IMR-90 (cell line): ENCODE data around the gene MYH10. TPM values are rescaled to one million over a fixed set of nuclear protein-coding genes. Genes with fewer than 3 reads are reported as not detected.

Experiments used
- ATAC-seq: fragments of 200-7000 bp; cut with Tn5 transposase; 2 replicates; pipeline ENCODE4 v1.9.1; 2020; ENCODE audit warnings: low read depth, mild to moderate bottlenecking, moderate library complexity
- BruUV-seq: library from RNA; stranded (reverse); fragments of 400-500 nt; replicated peaks from 2 replicates; lab custom pipeline; 2021; lab: Mats Ljungman, UMichigan
- CTCF ChIA-PET: fragments of 300-600 bp; formaldehyde crosslinking; extraction: SDS; loops from one replicate; lab custom pipeline; 2021; ENCODE audit warnings: antibody characterized with exemption; lab: Yijun Ruan, JAX
- POLR2A ChIA-PET: fragments of 300-600 bp; sonication (Branson Sonifier 250); formaldehyde crosslinking; loops from one replicate; lab custom pipeline; 2022; ENCODE audit warnings: antibody characterized with exemption; ENCODE audit not compliant: unreplicated experiment; lab: Charles Lee
- DNase-seq: peaks from one replicate; pipeline ENCODE4 v3.0.0; 2013
- H2AFZ ChIP-seq: replicated peaks from 2 replicates; pipeline ENCODE3; 2013; ENCODE audit warnings: low read length, mild to moderate bottlenecking; ENCODE audit not compliant: poor library complexity
- H2AK5ac ChIP-seq: 2 replicates; pipeline ENCODE4 v1.6.1; 2013; ENCODE audit warnings: low read depth, low read length, inconsistent platforms
- H2AK9ac ChIP-seq: replicated peaks from 2 replicates; pipeline ENCODE3; 2013; ENCODE audit warnings: mild to moderate bottlenecking, low read depth, low read length, moderate library complexity; ENCODE audit not compliant: poor library complexity
- H2BK120ac ChIP-seq: 2 replicates; pipeline ENCODE4 v1.6.1; 2013; ENCODE audit warnings: low read depth, low read length, inconsistent platforms
- H2BK15ac ChIP-seq: 3 replicates; pipeline ENCODE4 v1.6.1; 2013; ENCODE audit warnings: low read depth, low read length, inconsistent platforms
- H2BK20ac ChIP-seq: 2 replicates; pipeline ENCODE4 v1.6.1; 2013; ENCODE audit warnings: low read depth, mild to moderate bottlenecking, inconsistent platforms, low read length, moderate library complexity
- H2BK5ac ChIP-seq: 2 replicates; pipeline ENCODE4 v1.6.1; 2013; ENCODE audit warnings: mild to moderate bottlenecking, low read depth, low read length, inconsistent platforms; ENCODE audit not compliant: poor library complexity, severe bottlenecking
- H3K14ac ChIP-seq: replicated peaks from 2 replicates; pipeline ENCODE4 v1.6.1; 2013; ENCODE audit warnings: low read depth, low read length, inconsistent platforms
- H3K18ac ChIP-seq: 2 replicates; pipeline ENCODE4 v1.6.1; 2013; ENCODE audit warnings: low read depth, low read length, control low read depth
- H3K23ac ChIP-seq: 2 replicates; pipeline ENCODE4 v1.6.1; 2013; ENCODE audit warnings: low read depth, low read length, inconsistent platforms
- H3K27ac ChIP-seq: 2 replicates; pipeline ENCODE4 v1.5.1; 2013; ENCODE audit warnings: mild to moderate bottlenecking, control low read depth, low read length; ENCODE audit not compliant: insufficient read depth
- H3K27me3 ChIP-seq: 2 replicates; pipeline ENCODE4 v1.6.1; 2013; ENCODE audit warnings: low read length; ENCODE audit not compliant: control insufficient read depth, insufficient read depth
- H3K36me3 ChIP-seq: 2 replicates; pipeline ENCODE4 v1.6.1; 2013; ENCODE audit warnings: low read length, mixed read lengths; ENCODE audit not compliant: control insufficient read depth, insufficient read depth
- H3K4ac ChIP-seq: 2 replicates; pipeline ENCODE4 v1.6.1; 2013; ENCODE audit warnings: low read depth, low read length, inconsistent platforms
- H3K4me1 ChIP-seq: 2 replicates; pipeline ENCODE4 v1.6.1; 2013; ENCODE audit warnings: low read length, mixed read lengths; ENCODE audit not compliant: control insufficient read depth, insufficient read depth
- H3K4me2 ChIP-seq: 2 replicates; pipeline ENCODE4 v1.6.1; 2013; ENCODE audit warnings: low read depth, mild to moderate bottlenecking, control low read depth, low read length, moderate library complexity
- H3K4me3 ChIP-seq: 2 replicates; pipeline ENCODE4 v1.5.1; 2013; ENCODE audit warnings: low read depth, mild to moderate bottlenecking, control low read depth, low read length, moderate library complexity; ENCODE audit not compliant: insufficient read depth
- H3K56ac ChIP-seq: 2 replicates; pipeline ENCODE4 v1.6.1; 2013; ENCODE audit warnings: low read length, inconsistent platforms; ENCODE audit not compliant: insufficient read depth; ENCODE audit errors: extremely low read depth
- H3K79me1 ChIP-seq, 2 experiments: 2 replicates each; pipeline ENCODE4 v1.6.1; 2013; ENCODE audit warnings: low read length in 2 of 2, inconsistent platforms in 1 of 2, low read depth in 1 of 2
- H3K9ac ChIP-seq: 2 replicates; pipeline ENCODE4 v1.6.1; 2013; ENCODE audit warnings: low read depth, low read length, control low read depth
- H3K9me1 ChIP-seq: 2 replicates; pipeline ENCODE4 v1.6.1; 2013; ENCODE audit warnings: low read length, inconsistent platforms; ENCODE audit not compliant: insufficient read depth
- H3K9me3 ChIP-seq: 2 replicates; pipeline ENCODE4 v1.6.1; 2013; ENCODE audit warnings: low read length; ENCODE audit not compliant: control insufficient read depth, insufficient read depth
- H4K20me1 ChIP-seq: 2 replicates; pipeline ENCODE4 v1.6.1; 2013; ENCODE audit warnings: low read length, inconsistent platforms; ENCODE audit not compliant: insufficient read depth
- H4K5ac ChIP-seq: 2 replicates; pipeline ENCODE4 v1.6.1; 2013; ENCODE audit warnings: mild to moderate bottlenecking, low read depth, low read length, control low read depth
- H4K8ac ChIP-seq, 2 experiments: 2 replicates each; pipeline ENCODE4 v1.6.1; 2013; ENCODE audit warnings: low read depth in 2 of 2, low read length in 2 of 2, control low read depth in 1 of 2, inconsistent platforms in 1 of 2
- H4K91ac ChIP-seq: 2 replicates; pipeline ENCODE4 v1.6.1; 2013; ENCODE audit warnings: low read depth, low read length, inconsistent platforms; ENCODE audit not compliant: insufficient read depth
- CEBPB ChIP-seq: IDR thresholded peaks from 2 replicates; pipeline ENCODE4 v1.6.1; 2012; ENCODE audit warnings: low read depth, low read length, improper control_type of control experiment
- CHD1 ChIP-seq: IDR thresholded peaks from 2 replicates; pipeline ENCODE4 v1.6.1; 2012; ENCODE audit warnings: low read depth, low read length, improper control_type of control experiment
- CTCF ChIP-seq: conservative IDR thresholded peaks from 2 replicates; pipeline ENCODE4 v1.5.1; 2012; ENCODE audit warnings: mild to moderate bottlenecking, low read depth, low read length, improper control_type of control experiment
- FOS ChIP-seq: fragments of 150-350 bp; IDR thresholded peaks from 2 replicates; pipeline ENCODE4 v1.6.1; 2016; ENCODE audit warnings: low read depth, low read length
- MAFK ChIP-seq: IDR thresholded peaks from 2 replicates; pipeline ENCODE4 v1.6.1; 2012; ENCODE audit warnings: low read depth, low read length, improper control_type of control experiment
- MAZ ChIP-seq: IDR thresholded peaks from 2 replicates; pipeline ENCODE4 v1.6.1; 2012; ENCODE audit warnings: low read depth, mild to moderate bottlenecking, low read length, improper control_type of control experiment, moderate library complexity, borderline replicate concordance
- MXI1 ChIP-seq: IDR thresholded peaks from 2 replicates; pipeline ENCODE4 v1.6.1; 2012; ENCODE audit warnings: low read depth, mild to moderate bottlenecking, low read length, moderate library complexity, borderline replicate concordance
- NFE2L2 ChIP-seq: fragments of 150-350 bp; IDR thresholded peaks from 2 replicates; pipeline ENCODE4 v1.6.1; 2016; ENCODE audit warnings: low read depth, mild to moderate bottlenecking, low read length
- POLR2A ChIP-seq: IDR thresholded peaks from 2 replicates; pipeline ENCODE4 v1.6.1; 2012; ENCODE audit warnings: mild to moderate bottlenecking, low read depth, low read length
- RAD21 ChIP-seq: IDR thresholded peaks from 2 replicates; pipeline ENCODE4 v1.6.1; 2012; ENCODE audit warnings: low read length, improper control_type of control experiment
- RCOR1 ChIP-seq: IDR thresholded peaks from 2 replicates; pipeline ENCODE4 v1.6.1; 2012; ENCODE audit warnings: mild to moderate bottlenecking, low read length, improper control_type of control experiment; ENCODE audit not compliant: insufficient replicate concordance
- RFX5 ChIP-seq: IDR thresholded peaks from 2 replicates; pipeline ENCODE4 v1.8.0; 2012; ENCODE audit warnings: low read depth, mild to moderate bottlenecking, low read length, moderate library complexity
- SMC3 ChIP-seq: fragments of 150-350 bp; IDR thresholded peaks from 2 replicates; pipeline ENCODE4 v1.6.1; 2016; ENCODE audit warnings: low read depth, mild to moderate bottlenecking, antibody characterized with exemption, low read length, moderate library complexity
- USF2 ChIP-seq: fragments of 150-350 bp; IDR thresholded peaks from 2 replicates; pipeline ENCODE4 v1.6.1; 2017; ENCODE audit warnings: mild to moderate bottlenecking, antibody characterized with exemption, low read length, low read depth
- WGBS, 2 experiments: methylation state at CpG; one replicate each; pipeline versions ENCODE4 v1.1.5 to v1.1.7; 2013; ENCODE audit warnings: missing lambda C conversion rate in 2 of 2; ENCODE audit not compliant: insufficient read length in 1 of 2; ENCODE audit errors: extremely low coverage in 2 of 2; 5-methylcytosine and 5-hydroxymethylcytosine counted together
- dilution Hi-C: fragments of 300-500 bp; cut with HindIII; formaldehyde crosslinking; loops from one replicate; pipeline ENCODE4 v1.14.3; 2018; ENCODE audit warnings: low sequenced_read_pairs; ENCODE audit not compliant: unreplicated experiment
- in situ Hi-C: fragments of 300-500 bp; cut with MboI; formaldehyde crosslinking; loops from 3 replicates; pipeline ENCODE4 v1.14.3; 2019; ENCODE audit warnings: low sequenced_read_pairs, inconsistent platforms, mixed read lengths
- intact Hi-C: fragments of 100-400 bp; cut with micrococcal nuclease; formaldehyde crosslinking; loops from 2 replicates; pipeline ENCODE4 v1.10.0; 2022
- polyA plus RNA-seq, 3 experiments: library from polyadenylated mRNA; depleted of rRNA; stranded (reverse); fragments of >200 nt; gene quantifications; 2 replicates each; pipeline ENCODE4 v1.2.3, GENCODE V29; 2012; ENCODE audit warnings: low replicate concordance in 1 of 3
- total RNA-seq: library from RNA; depleted of rRNA; stranded (reverse); fragments of >200 nt; gene quantifications from 2 replicates; pipeline ENCODE4 v1.2.3, GENCODE V29; 2012
- TF ChIP-seq, protein P1 (sequence below): fragments of 150-350 bp; IDR thresholded peaks from 2 replicates; pipeline ENCODE4 v1.6.1; 2016; ENCODE audit warnings: low read depth, mild to moderate bottlenecking, low read length, moderate library complexity, borderline replicate concordance

MYH10 gene
- total and polyA plus RNA-seq, 2 of the 4 experiments (the other 2 are of a cell fraction) = 71.2 to 95.2 TPM

- Histone ChIP-seq H2BK15ac (no peak overlapping the region), H2BK5ac (no peak overlapping the region), H4K20me1 (no peaks in the 10 kb centered on the region), H3K4ac (no peak overlapping the region), H3K4me1 (no peaks in the 10 kb centered on the region; the same call in 1 of the 2 replicates), H2AK5ac (no peak overlapping the region), H3K18ac (no peak overlapping the region), H3K4me3 (no peak overlapping the region), H2BK20ac (no peak overlapping the region), H3K79me1 (peaks cover 5% of the 10 kb centered on the region in 2 experiments; a peak in 1 of 4 replicates), H4K8ac (no peak overlapping the region), H3K23ac (no peak overlapping the region), H3K4me2 (no peak overlapping the region), H3K56ac (no peak overlapping the region), H2AFZ (no peak overlapping the region), H4K91ac (no peak overlapping the region), H3K27me3 (no peaks in the 10 kb centered on the region), H3K27ac (no peak overlapping the region), H4K5ac (no peak overlapping the region), H3K9me1 (0 out of 2 replicates have a peak, but pooled peaks cover 2% of the 10 kb centered on the region), H3K36me3 (peaks cover 19% of the 10 kb centered on the region), H3K9me3 (no peaks in the 10 kb centered on the region), H2BK120ac (no peak overlapping the region), H3K9ac (no peak overlapping the region), H3K14ac (no peak overlapping the region), H2AK9ac (no peak overlapping the region)
- dilution Hi-C loops = no loop called here
- in situ Hi-C loops = loop anchor here (10.0 kb wide), 1 partner anchor 168 kb away; the partner anchor contains the start of gene CCDC42
- no TSS peak for BruUV-seq
- DNase-seq (no peak), ATAC-seq (no peak)
- WGBS, 2 experiments = 100% methylated on average over 1 of the region's 3 CpGs; no CpG with 5 or more reads in 1 of the 2 experiments
- intact Hi-C loops = no loop called here
- CTCF ChIA-PET = no interaction called here
- POLR2A ChIA-PET = no interaction called here
- no peak for TF ChIP-seq SMC3
- no peak for TF ChIP-seq POLR2A
- TF ChIP-seq FOS = no peak
- no peak for TF ChIP-seq CHD1
- no peak for TF ChIP-seq CEBPB
- TF ChIP-seq, protein P1, sequence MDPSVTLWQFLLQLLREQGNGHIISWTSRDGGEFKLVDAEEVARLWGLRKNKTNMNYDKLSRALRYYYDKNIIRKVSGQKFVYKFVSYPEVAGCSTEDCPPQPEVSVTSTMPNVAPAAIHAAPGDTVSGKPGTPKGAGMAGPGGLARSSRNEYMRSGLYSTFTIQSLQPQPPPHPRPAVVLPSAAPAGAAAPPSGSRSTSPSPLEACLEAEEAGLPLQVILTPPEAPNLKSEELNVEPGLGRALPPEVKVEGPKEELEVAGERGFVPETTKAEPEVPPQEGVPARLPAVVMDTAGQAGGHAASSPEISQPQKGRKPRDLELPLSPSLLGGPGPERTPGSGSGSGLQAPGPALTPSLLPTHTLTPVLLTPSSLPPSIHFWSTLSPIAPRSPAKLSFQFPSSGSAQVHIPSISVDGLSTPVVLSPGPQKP = no peak
- TF ChIP-seq MXI1 = no peak
- no peak for TF ChIP-seq NFE2L2
- TF ChIP-seq RFX5 = no peak
- no peak for TF ChIP-seq CTCF
- TF ChIP-seq MAFK = no peak
- no peak for TF ChIP-seq RAD21
- no peak for TF ChIP-seq RCOR1
- TF ChIP-seq MAZ = no peak
- no peak for TF ChIP-seq USF2
Measured at GRCh38 chr17:8576559-8577294, 53.8 kb downstream of the MYH10 start.
